WTC11 (cell line): ENCODE data around the gene LRRC10B. TPM values are rescaled to one million over a fixed set of nuclear protein-coding genes. Genes with fewer than 3 reads are reported as not detected.

Experiments
- ATAC-seq: fragments of 200-7000 bp; cut with Tn5 transposase; 2 replicates; pipeline ENCODE4 v1.10.0; 2021; ENCODE audit warnings: mild to moderate bottlenecking, moderate library complexity
- CTCF ChIA-PET: fragments of 300-600 bp; sonication (Branson Sonifier 250); formaldehyde crosslinking; loops from one replicate; lab custom pipeline; 2021; ENCODE audit warnings: antibody characterized with exemption; lab: Charles Lee
- POLR2A ChIA-PET: fragments of 350-600 bp; sonication (Branson Sonifier 250); formaldehyde crosslinking; loops from one replicate; lab custom pipeline; 2021; ENCODE audit warnings: antibody characterized with exemption; lab: Charles Lee
- DNase-seq: peaks from one replicate; pipeline ENCODE4 v3.0.0; 2021; ENCODE audit warnings: low spot score
- H3K27ac Mint-ChIP-seq: 2 replicates; pipeline ENCODE4 v1.8.0; 2021; ENCODE audit warnings: mixed read lengths
- H3K27me3 Mint-ChIP-seq: 2 replicates; pipeline ENCODE4 v1.8.0; 2021; ENCODE audit warnings: low read depth, mild to moderate bottlenecking, moderate library complexity, mixed read lengths
- H3K36me3 Mint-ChIP-seq: 2 replicates; pipeline ENCODE4 v1.8.0; 2021; ENCODE audit warnings: mixed read lengths
- H3K4me1 Mint-ChIP-seq: 2 replicates; pipeline ENCODE4 v1.8.0; 2022; ENCODE audit warnings: mixed read lengths
- H3K4me3 Mint-ChIP-seq: 2 replicates; pipeline ENCODE4 v1.8.0; 2021; ENCODE audit warnings: mild to moderate bottlenecking, moderate library complexity, mixed read lengths
- H3K9me3 Mint-ChIP-seq: 2 replicates; pipeline ENCODE4 v1.8.0; 2021; ENCODE audit warnings: mixed read lengths
- ESRRA ChIP-seq: sonication (generic); formaldehyde crosslinking; IDR thresholded peaks from 2 replicates; pipeline ENCODE4 v1.8.1; 2022; ENCODE audit warnings: mild to moderate bottlenecking, missing genetic modification reagents, borderline replicate concordance
- JAZF1 ChIP-seq: fragments of 250-450 bp; sonication (Bioruptor Pico); IDR thresholded peaks from 2 replicates; pipeline ENCODE4 v1.9.0; 2021; ENCODE audit warnings: moderate library complexity, mild to moderate bottlenecking, inconsistent platforms
- JUN ChIP-seq: sonication (generic); formaldehyde crosslinking; IDR thresholded peaks from 2 replicates; pipeline ENCODE4 v1.8.0; 2023; ENCODE audit warnings: mild to moderate bottlenecking, missing genetic modification reagents
- SMAD4 ChIP-seq: sonication (generic); formaldehyde crosslinking; IDR thresholded peaks from 2 replicates; pipeline ENCODE4 v1.8.0; 2022; ENCODE audit warnings: mild to moderate bottlenecking, missing genetic modification reagents
- TCF7 ChIP-seq: sonication (generic); formaldehyde crosslinking; IDR thresholded peaks from 2 replicates; pipeline ENCODE4 v1.8.0; 2022; ENCODE audit warnings: mild to moderate bottlenecking, low read depth, missing genetic modification reagents, moderate library complexity
- TP53 ChIP-seq: sonication (generic); formaldehyde crosslinking; IDR thresholded peaks from 2 replicates; pipeline ENCODE4 v1.8.1; 2023; ENCODE audit warnings: mild to moderate bottlenecking, missing genetic modification reagents
- ZNF423 ChIP-seq: fragments of 250-450 bp; sonication (Bioruptor Pico); IDR thresholded peaks from 2 replicates; pipeline ENCODE4 v2.1.2; 2022; ENCODE audit warnings: mild to moderate bottlenecking, moderate library complexity
- ZNF671 ChIP-seq: fragments of 250-450 bp; sonication (Bioruptor Pico); IDR thresholded peaks from 2 replicates; pipeline ENCODE4 v1.8.0; 2021; ENCODE audit warnings: mild to moderate bottlenecking
- total RNA-seq: library from RNA; stranded (reverse); gene quantifications from 3 replicates; pipeline ENCODE4 v1.2.3, GENCODE V29; 2021
- TF ChIP-seq, protein P1 (sequence below): sonication (generic); formaldehyde crosslinking; IDR thresholded peaks from 2 replicates; pipeline ENCODE4 v1.8.1; 2022; ENCODE audit warnings: mild to moderate bottlenecking, moderate library complexity, missing genetic modification reagents
- TF ChIP-seq, protein P2 (sequence below): sonication (generic); formaldehyde crosslinking; conservative IDR thresholded peaks from 2 replicates; pipeline ENCODE4 v1.8.1; 2023; ENCODE audit warnings: mild to moderate bottlenecking, low read depth, missing genetic modification reagents, moderate library complexity
- TF ChIP-seq, protein P3 (sequence below): sonication (generic); formaldehyde crosslinking; IDR thresholded peaks from 2 replicates; pipeline ENCODE4 v1.8.1; 2023; ENCODE audit warnings: mild to moderate bottlenecking, missing genetic modification reagents, moderate library complexity
- TF ChIP-seq, protein P4 (sequence below): fragments of 250-450 bp; sonication (Bioruptor Pico); IDR thresholded peaks from 2 replicates; pipeline ENCODE4 v1.9.0; 2021; ENCODE audit warnings: mild to moderate bottlenecking, borderline replicate concordance
- TF ChIP-seq, protein P5 (sequence below): fragments of 250-450 bp; sonication (Bioruptor Pico); IDR thresholded peaks from 2 replicates; pipeline ENCODE4 v1.9.0; 2021; ENCODE audit warnings: mild to moderate bottlenecking
- TF ChIP-seq, protein P6 (sequence below): sonication (generic); formaldehyde crosslinking; IDR thresholded peaks from 2 replicates; pipeline ENCODE4 v1.8.0; 2023; ENCODE audit warnings: missing genetic modification reagents, mild to moderate bottlenecking, borderline replicate concordance

The LRRC10B gene
- total RNA-seq, 1 experiment from 2014 or later = 1.5 TPM

DNA sequence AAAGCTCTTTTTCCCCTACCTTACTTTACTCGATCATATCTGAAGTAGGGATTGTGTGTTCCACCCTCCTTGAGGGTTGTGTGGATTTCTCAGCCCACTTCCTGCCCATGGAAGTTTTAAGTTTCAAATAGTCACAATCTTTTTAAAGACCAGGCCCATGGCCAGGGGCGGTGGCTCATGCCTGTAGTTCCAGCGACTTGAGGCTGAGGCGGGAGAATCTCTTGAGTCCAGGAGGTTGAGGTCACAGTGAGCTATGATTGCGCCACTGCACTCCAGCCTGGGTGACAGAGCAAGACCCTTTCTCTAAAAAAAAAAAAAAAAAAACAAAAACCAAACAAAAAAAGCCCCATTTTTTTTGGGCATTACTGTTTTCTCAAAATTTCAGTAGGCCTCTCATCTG is 36.3 kb upstream of the LRRC10B start:
- no peaks in the 10 kb centered on the region for H3K9me3 Mint-ChIP-seq
- no peak for TF ChIP-seq JAZF1
- TF ChIP-seq, protein P1, sequence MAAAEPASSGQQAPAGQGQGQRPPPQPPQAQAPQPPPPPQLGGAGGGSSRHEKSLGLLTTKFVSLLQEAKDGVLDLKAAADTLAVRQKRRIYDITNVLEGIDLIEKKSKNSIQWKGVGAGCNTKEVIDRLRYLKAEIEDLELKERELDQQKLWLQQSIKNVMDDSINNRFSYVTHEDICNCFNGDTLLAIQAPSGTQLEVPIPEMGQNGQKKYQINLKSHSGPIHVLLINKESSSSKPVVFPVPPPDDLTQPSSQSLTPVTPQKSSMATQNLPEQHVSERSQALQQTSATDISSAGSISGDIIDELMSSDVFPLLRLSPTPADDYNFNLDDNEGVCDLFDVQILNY (CRISPR knock-in tag) = no peak
- TF ChIP-seq ZNF423 (CRISPR knock-in tag) = no peak
- no peak for TF ChIP-seq ESRRA
- no peak for TF ChIP-seq SMAD4 (CRISPR knock-in tag)
- TF ChIP-seq, protein P2, sequence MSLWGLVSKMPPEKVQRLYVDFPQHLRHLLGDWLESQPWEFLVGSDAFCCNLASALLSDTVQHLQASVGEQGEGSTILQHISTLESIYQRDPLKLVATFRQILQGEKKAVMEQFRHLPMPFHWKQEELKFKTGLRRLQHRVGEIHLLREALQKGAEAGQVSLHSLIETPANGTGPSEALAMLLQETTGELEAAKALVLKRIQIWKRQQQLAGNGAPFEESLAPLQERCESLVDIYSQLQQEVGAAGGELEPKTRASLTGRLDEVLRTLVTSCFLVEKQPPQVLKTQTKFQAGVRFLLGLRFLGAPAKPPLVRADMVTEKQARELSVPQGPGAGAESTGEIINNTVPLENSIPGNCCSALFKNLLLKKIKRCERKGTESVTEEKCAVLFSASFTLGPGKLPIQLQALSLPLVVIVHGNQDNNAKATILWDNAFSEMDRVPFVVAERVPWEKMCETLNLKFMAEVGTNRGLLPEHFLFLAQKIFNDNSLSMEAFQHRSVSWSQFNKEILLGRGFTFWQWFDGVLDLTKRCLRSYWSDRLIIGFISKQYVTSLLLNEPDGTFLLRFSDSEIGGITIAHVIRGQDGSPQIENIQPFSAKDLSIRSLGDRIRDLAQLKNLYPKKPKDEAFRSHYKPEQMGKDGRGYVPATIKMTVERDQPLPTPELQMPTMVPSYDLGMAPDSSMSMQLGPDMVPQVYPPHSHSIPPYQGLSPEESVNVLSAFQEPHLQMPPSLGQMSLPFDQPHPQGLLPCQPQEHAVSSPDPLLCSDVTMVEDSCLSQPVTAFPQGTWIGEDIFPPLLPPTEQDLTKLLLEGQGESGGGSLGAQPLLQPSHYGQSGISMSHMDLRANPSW = no peak
- TF ChIP-seq, protein P3, sequence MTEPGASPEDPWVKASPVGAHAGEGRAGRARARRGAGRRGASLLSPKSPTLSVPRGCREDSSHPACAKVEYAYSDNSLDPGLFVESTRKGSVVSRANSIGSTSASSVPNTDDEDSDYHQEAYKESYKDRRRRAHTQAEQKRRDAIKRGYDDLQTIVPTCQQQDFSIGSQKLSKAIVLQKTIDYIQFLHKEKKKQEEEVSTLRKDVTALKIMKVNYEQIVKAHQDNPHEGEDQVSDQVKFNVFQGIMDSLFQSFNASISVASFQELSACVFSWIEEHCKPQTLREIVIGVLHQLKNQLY (CRISPR knock-in tag) = no peak
- TF ChIP-seq, protein P4, sequence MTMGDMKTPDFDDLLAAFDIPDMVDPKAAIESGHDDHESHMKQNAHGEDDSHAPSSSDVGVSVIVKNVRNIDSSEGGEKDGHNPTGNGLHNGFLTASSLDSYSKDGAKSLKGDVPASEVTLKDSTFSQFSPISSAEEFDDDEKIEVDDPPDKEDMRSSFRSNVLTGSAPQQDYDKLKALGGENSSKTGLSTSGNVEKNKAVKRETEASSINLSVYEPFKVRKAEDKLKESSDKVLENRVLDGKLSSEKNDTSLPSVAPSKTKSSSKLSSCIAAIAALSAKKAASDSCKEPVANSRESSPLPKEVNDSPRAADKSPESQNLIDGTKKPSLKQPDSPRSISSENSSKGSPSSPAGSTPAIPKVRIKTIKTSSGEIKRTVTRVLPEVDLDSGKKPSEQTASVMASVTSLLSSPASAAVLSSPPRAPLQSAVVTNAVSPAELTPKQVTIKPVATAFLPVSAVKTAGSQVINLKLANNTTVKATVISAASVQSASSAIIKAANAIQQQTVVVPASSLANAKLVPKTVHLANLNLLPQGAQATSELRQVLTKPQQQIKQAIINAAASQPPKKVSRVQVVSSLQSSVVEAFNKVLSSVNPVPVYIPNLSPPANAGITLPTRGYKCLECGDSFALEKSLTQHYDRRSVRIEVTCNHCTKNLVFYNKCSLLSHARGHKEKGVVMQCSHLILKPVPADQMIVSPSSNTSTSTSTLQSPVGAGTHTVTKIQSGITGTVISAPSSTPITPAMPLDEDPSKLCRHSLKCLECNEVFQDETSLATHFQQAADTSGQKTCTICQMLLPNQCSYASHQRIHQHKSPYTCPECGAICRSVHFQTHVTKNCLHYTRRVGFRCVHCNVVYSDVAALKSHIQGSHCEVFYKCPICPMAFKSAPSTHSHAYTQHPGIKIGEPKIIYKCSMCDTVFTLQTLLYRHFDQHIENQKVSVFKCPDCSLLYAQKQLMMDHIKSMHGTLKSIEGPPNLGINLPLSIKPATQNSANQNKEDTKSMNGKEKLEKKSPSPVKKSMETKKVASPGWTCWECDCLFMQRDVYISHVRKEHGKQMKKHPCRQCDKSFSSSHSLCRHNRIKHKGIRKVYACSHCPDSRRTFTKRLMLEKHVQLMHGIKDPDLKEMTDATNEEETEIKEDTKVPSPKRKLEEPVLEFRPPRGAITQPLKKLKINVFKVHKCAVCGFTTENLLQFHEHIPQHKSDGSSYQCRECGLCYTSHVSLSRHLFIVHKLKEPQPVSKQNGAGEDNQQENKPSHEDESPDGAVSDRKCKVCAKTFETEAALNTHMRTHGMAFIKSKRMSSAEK (CRISPR knock-in tag) = no peak
- TF ChIP-seq JUN (CRISPR knock-in tag) = no peak
- TF ChIP-seq, protein P5, sequence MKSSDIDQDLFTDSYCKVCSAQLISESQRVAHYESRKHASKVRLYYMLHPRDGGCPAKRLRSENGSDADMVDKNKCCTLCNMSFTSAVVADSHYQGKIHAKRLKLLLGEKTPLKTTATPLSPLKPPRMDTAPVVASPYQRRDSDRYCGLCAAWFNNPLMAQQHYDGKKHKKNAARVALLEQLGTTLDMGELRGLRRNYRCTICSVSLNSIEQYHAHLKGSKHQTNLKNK (CRISPR knock-in tag) = no peak
- TF ChIP-seq, protein P6, sequence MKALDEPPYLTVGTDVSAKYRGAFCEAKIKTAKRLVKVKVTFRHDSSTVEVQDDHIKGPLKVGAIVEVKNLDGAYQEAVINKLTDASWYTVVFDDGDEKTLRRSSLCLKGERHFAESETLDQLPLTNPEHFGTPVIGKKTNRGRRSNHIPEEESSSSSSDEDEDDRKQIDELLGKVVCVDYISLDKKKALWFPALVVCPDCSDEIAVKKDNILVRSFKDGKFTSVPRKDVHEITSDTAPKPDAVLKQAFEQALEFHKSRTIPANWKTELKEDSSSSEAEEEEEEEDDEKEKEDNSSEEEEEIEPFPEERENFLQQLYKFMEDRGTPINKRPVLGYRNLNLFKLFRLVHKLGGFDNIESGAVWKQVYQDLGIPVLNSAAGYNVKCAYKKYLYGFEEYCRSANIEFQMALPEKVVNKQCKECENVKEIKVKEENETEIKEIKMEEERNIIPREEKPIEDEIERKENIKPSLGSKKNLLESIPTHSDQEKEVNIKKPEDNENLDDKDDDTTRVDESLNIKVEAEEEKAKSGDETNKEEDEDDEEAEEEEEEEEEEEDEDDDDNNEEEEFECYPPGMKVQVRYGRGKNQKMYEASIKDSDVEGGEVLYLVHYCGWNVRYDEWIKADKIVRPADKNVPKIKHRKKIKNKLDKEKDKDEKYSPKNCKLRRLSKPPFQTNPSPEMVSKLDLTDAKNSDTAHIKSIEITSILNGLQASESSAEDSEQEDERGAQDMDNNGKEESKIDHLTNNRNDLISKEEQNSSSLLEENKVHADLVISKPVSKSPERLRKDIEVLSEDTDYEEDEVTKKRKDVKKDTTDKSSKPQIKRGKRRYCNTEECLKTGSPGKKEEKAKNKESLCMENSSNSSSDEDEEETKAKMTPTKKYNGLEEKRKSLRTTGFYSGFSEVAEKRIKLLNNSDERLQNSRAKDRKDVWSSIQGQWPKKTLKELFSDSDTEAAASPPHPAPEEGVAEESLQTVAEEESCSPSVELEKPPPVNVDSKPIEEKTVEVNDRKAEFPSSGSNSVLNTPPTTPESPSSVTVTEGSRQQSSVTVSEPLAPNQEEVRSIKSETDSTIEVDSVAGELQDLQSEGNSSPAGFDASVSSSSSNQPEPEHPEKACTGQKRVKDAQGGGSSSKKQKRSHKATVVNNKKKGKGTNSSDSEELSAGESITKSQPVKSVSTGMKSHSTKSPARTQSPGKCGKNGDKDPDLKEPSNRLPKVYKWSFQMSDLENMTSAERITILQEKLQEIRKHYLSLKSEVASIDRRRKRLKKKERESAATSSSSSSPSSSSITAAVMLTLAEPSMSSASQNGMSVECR (CRISPR knock-in tag) = no peak
- no peak for TF ChIP-seq TP53 (CRISPR knock-in tag)
- no peak for TF ChIP-seq ZNF671 (CRISPR knock-in tag)
- no peak for TF ChIP-seq TCF7 (CRISPR knock-in tag)
- ChIA-PET POLR2A (interaction anchor here (0.6 to 0.7 kb wide), 2 partner anchors 309 to 1384 kb away, joined by 3 to 4 read pairs; no protein-coding TSS in a partner anchor), CTCF (interaction anchor here (0.6 to 2.9 kb wide), 10 partner anchors 10 to 167 kb away, joined by 3 to 17 read pairs (median 4); no protein-coding TSS in a partner anchor)
- ATAC-seq (no peak), DNase-seq (no peak)
- H3K36me3 Mint-ChIP-seq = peaks cover 14% of the 10 kb centered on the region; the same call in 1 of the 2 replicates
- H3K4me1 Mint-ChIP-seq = 0 out of 2 replicates have a peak, but pooled peaks cover 1% of the 10 kb centered on the region
- no peak overlapping the region for H3K27ac Mint-ChIP-seq
- H3K27me3 Mint-ChIP-seq = no peaks in the 10 kb centered on the region
- H3K4me3 Mint-ChIP-seq = no peak overlapping the region
